Measurements from ENCODE around the gene NPM1. TPM values are rescaled to one million over a fixed set of nuclear protein-coding genes. Genes with fewer than 3 reads are reported as not detected.

Gene NPM1
- total and polyA plus RNA-seq, 2 of the 13 experiments (the other 11 are each of a cell fraction or from before 2014, with no cell fraction given), result 2,047 to 3,353 TPM

- TF ChIP-seq ZSCAN21 (CRISPR knock-in tag; IDR thresholded peaks at IDR 0.05; ENCODE audit: borderline replicate concordance) (peak; percentile 89), MAFG (CRISPR knock-in tag; IDR thresholded peaks at IDR 0.05) (no peak), ZBTB39 (CRISPR knock-in tag; IDR thresholded peaks at IDR 0.05) (0 out of 2 replicates have a peak, but pooled peaks have one; percentile 41), SIN3B (IDR thresholded peaks at IDR 0.05; ENCODE audit: low read length) (no peak), ZNF639 (CRISPR knock-in tag; conservative IDR thresholded peaks at IDR 0.05) (peak; percentile 66; the same call in 1 of the 2 replicates), SMAD3 (CRISPR knock-in tag; IDR thresholded peaks at IDR 0.05) (peak; percentile 77; the same call in 1 of the 2 replicates), ZFAT (CRISPR knock-in tag; conservative IDR thresholded peaks at IDR 0.05) (no peak; the same call in 1 of the 2 replicates), ZNF546 (CRISPR knock-in tag; conservative IDR thresholded peaks at IDR 0.05) (peak; percentile 63), HOXA3 (CRISPR knock-in tag; IDR thresholded peaks at IDR 0.05) (peak; percentile 68), AKNA (CRISPR knock-in tag; IDR thresholded peaks at IDR 0.05; ENCODE audit: borderline replicate concordance) (0 out of 2 replicates have a peak, but pooled peaks have one; percentile 61), HOXA9 (CRISPR knock-in tag; IDR thresholded peaks at IDR 0.05; ENCODE audit: borderline replicate concordance) (peak; percentile 68), TIGD3 (CRISPR knock-in tag; IDR thresholded peaks at IDR 0.05; ENCODE audit: borderline replicate concordance) (peak; percentile 74; the same call in 1 of the 2 replicates), ZNF691 (CRISPR knock-in tag; IDR thresholded peaks at IDR 0.05; ENCODE audit: borderline replicate concordance, low read depth) (0 out of 2 replicates have a peak, but pooled peaks have one; percentile 60), CREM (IDR thresholded peaks at IDR 0.05) (no peak; the same call in 1 of the 2 replicates), CREM (CRISPR knock-in tag; IDR thresholded peaks at IDR 0.05) (no peak), ATF3 (CRISPR knock-in tag; IDR thresholded peaks at IDR 0.05) (0 out of 2 replicates have a peak, but pooled peaks have one; percentile 31)
These were observed 544 bp downstream of the NPM1 start (continued) for GRCh38 chr5:171387970-171388815.

All from HepG2 (cell line).